H7 (cell line): ENCODE data around the gene AOAH. TPM values are rescaled to one million over a fixed set of nuclear protein-coding genes. Genes with fewer than 3 reads are reported as not detected.
A peak's percentile ranks its signal among the peaks of the same experiment; 100 is the strongest.

Experiments
- DNase-seq: peaks from one replicate; pipeline ENCODE4 v3.0.0; 2012
- H3K27me3 ChIP-seq: 2 replicates; pipeline ENCODE4 v1.6.0; 2011; ENCODE audit warnings: mild to moderate bottlenecking, low read length; ENCODE audit not compliant: control insufficient read depth, insufficient read depth
- H3K36me3 ChIP-seq: replicated peaks from 2 replicates; pipeline ENCODE4 v1.5.1; 2011; ENCODE audit warnings: low read length; ENCODE audit not compliant: control insufficient read depth, insufficient read depth
- H3K4me3 ChIP-seq: 2 replicates; pipeline ENCODE4 v1.5.1; 2011; ENCODE audit warnings: low read depth, mild to moderate bottlenecking, control low read depth, low read length, moderate library complexity; ENCODE audit not compliant: insufficient read depth
- total RNA-seq: library from RNA; depleted of rRNA; stranded (reverse); fragments of >200 nt; shearing (Covaris generic); gene quantifications from 2 replicates; pipeline ENCODE4 v1.2.3, GENCODE V29; 2014; rRNA removed

The AOAH gene
- total RNA-seq: 0.21 TPM in 1 of 2 replicates, not detected in the other

GRCh38 chr7:36723951-36724664 lies at the start of gene AOAH:
Gene AOAH, minus strand, starts transcription at chr7:36724494. Its CDS starts 346 bp downstream, at chr7:36724148.
- Histone ChIP-seq H3K36me3 (no peaks in the 10 kb centered on the region), H3K4me3 (no peak within 1 kb of the TSS), H3K27me3 (no peaks in the 10 kb centered on the region)
- no peak for DNase-seq

GRCh38 chr7:36766451-36766850 lies 42.2 kb upstream of the AOAH start:
- no peak for DNase-seq
- Histone ChIP-seq H3K36me3 (no peaks in the 10 kb centered on the region), H3K27me3 (no peaks in the 10 kb centered on the region), H3K4me3 (no peak overlapping the region)

- DNase-seq: no peak
- H3K36me3 ChIP-seq: no peaks in the 10 kb centered on the region
Measured at GRCh38 chr7:36765605-36766004, 41.3 kb upstream of the AOAH start.

GRCh38 chr7:36764929-36765328 lies 40.6 kb upstream of the AOAH start:
- H3K27me3 ChIP-seq: no peaks in the 10 kb centered on the region
- DNase-seq: no peak
- H3K4me3 ChIP-seq: no peak overlapping the region
- H3K36me3 ChIP-seq: no peaks in the 10 kb centered on the region

More at GRCh38 chr7:36765605-36766004, 41.3 kb upstream of the AOAH start:
- H3K27me3 ChIP-seq: no peaks in the 10 kb centered on the region
- no peak overlapping the region for H3K4me3 ChIP-seq

- no peak overlapping the region for H3K4me3 ChIP-seq
- DNase-seq: no peak
- no peaks in the 10 kb centered on the region for H3K36me3 ChIP-seq
- no peaks in the 10 kb centered on the region for H3K27me3 ChIP-seq
Measured at GRCh38 chr7:36763132-36763816, 39.0 kb upstream of the AOAH start.

GRCh38 chr7:36762394-36762793 lies 38.1 kb upstream of the AOAH start:
- Histone ChIP-seq H3K4me3 (no peak overlapping the region), H3K36me3 (no peaks in the 10 kb centered on the region), H3K27me3 (no peaks in the 10 kb centered on the region)
- peak; percentile 28 for DNase-seq

- Histone ChIP-seq H3K36me3 (no peaks in the 10 kb centered on the region), H3K27me3 (no peaks in the 10 kb centered on the region), H3K4me3 (no peak overlapping the region)
- no peak for DNase-seq
Measured at GRCh38 chr7:36761835-36762234, 37.5 kb upstream of the AOAH start.

GRCh38 chr7:36760856-36761762 lies 36.8 kb upstream of the AOAH start:
- H3K27me3 ChIP-seq: no peaks in the 10 kb centered on the region
- no peak for DNase-seq
- no peaks in the 10 kb centered on the region for H3K36me3 ChIP-seq
- no peak overlapping the region for H3K4me3 ChIP-seq

GRCh38 chr7:36758879-36759278 lies 34.6 kb upstream of the AOAH start:
- Histone ChIP-seq H3K27me3 (no peaks in the 10 kb centered on the region), H3K4me3 (no peak overlapping the region), H3K36me3 (no peaks in the 10 kb centered on the region)
- no peak for DNase-seq

- Histone ChIP-seq H3K27me3 (no peaks in the 10 kb centered on the region), H3K4me3 (no peak overlapping the region), H3K36me3 (no peaks in the 10 kb centered on the region)
- no peak for DNase-seq
Measured at GRCh38 chr7:36755484-36755883, 31.2 kb upstream of the AOAH start.

GRCh38 chr7:36752026-36752711 lies 27.9 kb upstream of the AOAH start:
- no peaks in the 10 kb centered on the region for H3K27me3 ChIP-seq
- H3K4me3 ChIP-seq: no peak overlapping the region
- DNase-seq: no peak
- no peaks in the 10 kb centered on the region for H3K36me3 ChIP-seq

- H3K4me3 ChIP-seq: no peak overlapping the region
- DNase-seq: no peak
- H3K36me3 ChIP-seq: no peaks in the 10 kb centered on the region
- H3K27me3 ChIP-seq: no peaks in the 10 kb centered on the region
Measured at GRCh38 chr7:36750451-36750850, 26.2 kb upstream of the AOAH start.

GRCh38 chr7:36749282-36749960 lies 25.1 kb upstream of the AOAH start:
- DNase-seq: no peak
- Histone ChIP-seq H3K36me3 (no peaks in the 10 kb centered on the region), H3K27me3 (no peaks in the 10 kb centered on the region), H3K4me3 (no peak overlapping the region)
